Lung (tissue), 12 donors: ENCODE measurements around the gene MNX1. TPM values are rescaled to one million over a fixed set of nuclear protein-coding genes. Genes with fewer than 3 reads are reported as not detected.

Source experiments
- ATAC-seq: fragments of 200-7000 bp; cut with Tn5 transposase; one replicate; pipeline ENCODE4 v1.9.1; 2020; ENCODE audit warnings: moderate number of reproducible peaks; ENCODE audit not compliant: insufficient read depth, low FRiP score
- DNase-seq, 3 donors: peaks; one replicate each; pipeline ENCODE4 v3.0.0-alpha.2; 2013 to 2017
- H3K27ac ChIP-seq, 2 donors: one replicate each; pipeline ENCODE4 v1.5.1; 2013; ENCODE audit warnings: mild to moderate bottlenecking in 2 of 2, moderate library complexity in 2 of 2, control low read depth in 1 of 2, inconsistent platforms in 1 of 2, low read depth in 1 of 2, low read length in 1 of 2
- H3K27me3 ChIP-seq, 3 donors: one replicate each; pipeline ENCODE4 v1.5.1; 2013; ENCODE audit warnings: low read length in 2 of 3; ENCODE audit not compliant: control insufficient read depth in 3 of 3, insufficient read depth in 3 of 3
- H3K36me3 ChIP-seq, 4 donors: one replicate each; pipeline ENCODE4 v1.5.1; 2013; ENCODE audit warnings: low read length in 4 of 4, mild to moderate bottlenecking in 1 of 4, moderate library complexity in 1 of 4; ENCODE audit not compliant: control insufficient read depth in 4 of 4, insufficient read depth in 4 of 4
- H3K4me1 ChIP-seq, 5 donors: one replicate each; pipeline ENCODE4 v1.5.1; 2013; ENCODE audit warnings: low read length in 5 of 5, mild to moderate bottlenecking in 2 of 5, moderate library complexity in 1 of 5; ENCODE audit not compliant: control insufficient read depth in 5 of 5, insufficient read depth in 5 of 5
- H3K4me3 ChIP-seq: one replicate; pipeline ENCODE4 v1.5.1; 2013; ENCODE audit warnings: mild to moderate bottlenecking, control low read depth, moderate library complexity
- H3K9ac ChIP-seq, 2 donors: one replicate each; pipeline ENCODE4 v1.5.1; 2013; ENCODE audit warnings: low read length in 2 of 2, control low read depth in 1 of 2; ENCODE audit not compliant: insufficient read depth in 1 of 2
- H3K9me3 ChIP-seq, 4 donors: one replicate each; pipeline ENCODE4 v1.5.1; 2013; ENCODE audit warnings: low read length in 3 of 4, mild to moderate bottlenecking in 1 of 4, moderate library complexity in 1 of 4; ENCODE audit not compliant: control insufficient read depth in 4 of 4, insufficient read depth in 3 of 4
- WGBS, 2 donors: extraction: QIAGEN DNeasy Blood & Tissue Kit; methylation state at CpG; one replicate each; pipeline ENCODE4 v1.1.7; 2013; 5-methylcytosine and 5-hydroxymethylcytosine counted together
- polyA plus RNA-seq, 2 donors: library from polyadenylated mRNA; stranded (reverse); fragments of 200-250 nt; gene quantifications; one replicate each; pipeline ENCODE4 v1.2.1, GENCODE V29; 2013
- total RNA-seq, 2 donors: library from RNA; depleted of rRNA in 1 of 2; stranded (reverse); fragments of >200 nt in 1 of 2; gene quantifications; one replicate each; pipeline ENCODE4 v1.2.1, GENCODE V29; 2014 to 2021
- TF ChIP-seq, protein P1 (sequence below): IDR thresholded peaks from 2 replicates; pipeline ENCODE4 v1.5.1; 2012; ENCODE audit warnings: mild to moderate bottlenecking; ENCODE audit errors: control extremely low read depth, extremely low read depth
- donor health status: control.
- donor health status: control.
- donor health status: Bipolar disorder and iron deficiency.
- donor health status: healthy.
- donor health status: DM: yes; HTN: yes; CAD: no.

The MNX1 gene
- total and polyA plus RNA-seq, 4 donors: 0.10 to 1.4 TPM; not detected in 2

DNA sequence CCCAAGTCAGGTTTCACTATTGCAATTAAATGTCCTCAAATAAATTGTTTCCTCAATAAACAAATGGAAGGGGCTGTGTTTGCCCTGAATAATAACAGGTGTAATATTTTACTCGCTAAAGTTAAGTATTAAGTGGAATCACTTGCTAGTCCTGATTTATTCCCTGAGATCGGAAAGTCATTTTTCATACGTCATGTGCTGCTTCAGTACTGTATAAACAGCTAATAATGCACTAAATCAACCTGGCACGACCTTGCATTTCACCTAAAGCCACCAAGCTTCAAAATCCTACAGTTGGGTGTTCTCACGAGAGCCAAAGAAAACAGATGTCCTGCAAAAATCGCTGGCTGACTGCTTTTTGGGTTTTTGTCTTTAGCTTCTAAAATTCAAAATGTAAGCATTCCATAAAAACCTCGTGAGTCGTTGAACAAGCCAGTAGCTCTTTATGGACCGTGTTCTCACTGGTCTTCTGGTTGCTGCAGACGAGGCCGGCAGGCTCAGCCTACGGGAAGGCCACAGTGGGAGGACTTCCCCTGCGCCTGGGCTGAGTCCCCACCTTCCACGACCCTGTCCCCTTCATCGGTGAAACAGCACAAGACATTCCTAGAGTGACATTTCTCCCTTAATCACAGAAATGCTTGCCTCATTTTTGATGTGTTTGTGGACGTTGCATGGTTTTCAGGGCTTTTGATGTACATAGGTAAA, 17.9 kb upstream of the MNX1 start:
- DNase-seq (no peak), ATAC-seq (no peak)
- 62 to 68% methylated on average over 16 of the region's 16 CpGs for WGBS, 2 donors
- Histone ChIP-seq H3K27ac (no peak overlapping the region), H3K4me3 (no peak overlapping the region), H3K4me1 (no peaks in the 10 kb centered on the region), H3K9me3 (peaks cover 0 to 3% (median under 1%) of the 10 kb centered on the region in 4 donors), H3K27me3 (peaks cover 4 to 66% (median 64%) of the 10 kb centered on the region in 3 donors), H3K36me3 (no peaks in the 10 kb centered on the region), H3K9ac (no peak overlapping the region)
- TF ChIP-seq, protein P1, sequence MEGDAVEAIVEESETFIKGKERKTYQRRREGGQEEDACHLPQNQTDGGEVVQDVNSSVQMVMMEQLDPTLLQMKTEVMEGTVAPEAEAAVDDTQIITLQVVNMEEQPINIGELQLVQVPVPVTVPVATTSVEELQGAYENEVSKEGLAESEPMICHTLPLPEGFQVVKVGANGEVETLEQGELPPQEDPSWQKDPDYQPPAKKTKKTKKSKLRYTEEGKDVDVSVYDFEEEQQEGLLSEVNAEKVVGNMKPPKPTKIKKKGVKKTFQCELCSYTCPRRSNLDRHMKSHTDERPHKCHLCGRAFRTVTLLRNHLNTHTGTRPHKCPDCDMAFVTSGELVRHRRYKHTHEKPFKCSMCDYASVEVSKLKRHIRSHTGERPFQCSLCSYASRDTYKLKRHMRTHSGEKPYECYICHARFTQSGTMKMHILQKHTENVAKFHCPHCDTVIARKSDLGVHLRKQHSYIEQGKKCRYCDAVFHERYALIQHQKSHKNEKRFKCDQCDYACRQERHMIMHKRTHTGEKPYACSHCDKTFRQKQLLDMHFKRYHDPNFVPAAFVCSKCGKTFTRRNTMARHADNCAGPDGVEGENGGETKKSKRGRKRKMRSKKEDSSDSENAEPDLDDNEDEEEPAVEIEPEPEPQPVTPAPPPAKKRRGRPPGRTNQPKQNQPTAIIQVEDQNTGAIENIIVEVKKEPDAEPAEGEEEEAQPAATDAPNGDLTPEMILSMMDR: no peak

DNA sequence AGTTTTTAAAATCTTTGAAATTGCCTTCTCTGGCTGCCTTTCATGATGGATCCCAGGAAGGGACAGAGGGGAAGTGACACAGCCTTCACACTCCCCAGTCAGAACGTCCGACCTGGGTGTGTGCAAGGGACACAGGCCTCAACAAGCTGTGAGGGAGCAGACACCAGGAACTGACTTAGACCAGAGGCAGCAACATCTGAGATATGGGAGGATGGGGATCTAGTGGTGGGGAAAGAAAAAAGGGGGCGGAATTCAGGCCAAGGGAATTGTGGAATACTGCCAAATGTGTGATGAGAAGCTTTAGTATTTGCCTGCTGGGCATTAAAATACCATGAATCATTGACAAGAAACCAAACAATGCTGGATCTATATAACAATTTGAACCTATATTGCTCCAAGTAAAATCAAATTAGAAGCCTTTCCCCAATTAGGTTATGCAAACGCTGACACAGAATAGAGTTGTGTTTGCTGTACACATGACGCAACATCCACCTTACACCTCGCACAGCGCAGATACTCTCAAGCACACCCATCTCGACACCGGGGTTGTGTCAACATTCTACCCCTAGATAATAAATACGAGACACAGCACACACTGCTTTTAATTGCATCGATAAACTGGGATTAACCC, 17.2 kb upstream of the MNX1 start:
- H3K4me1 ChIP-seq: no peaks in the 10 kb centered on the region
- ATAC-seq: no peak
- 62 to 67% methylated on average over 11 of the region's 11 CpGs for WGBS, 2 donors

DNA sequence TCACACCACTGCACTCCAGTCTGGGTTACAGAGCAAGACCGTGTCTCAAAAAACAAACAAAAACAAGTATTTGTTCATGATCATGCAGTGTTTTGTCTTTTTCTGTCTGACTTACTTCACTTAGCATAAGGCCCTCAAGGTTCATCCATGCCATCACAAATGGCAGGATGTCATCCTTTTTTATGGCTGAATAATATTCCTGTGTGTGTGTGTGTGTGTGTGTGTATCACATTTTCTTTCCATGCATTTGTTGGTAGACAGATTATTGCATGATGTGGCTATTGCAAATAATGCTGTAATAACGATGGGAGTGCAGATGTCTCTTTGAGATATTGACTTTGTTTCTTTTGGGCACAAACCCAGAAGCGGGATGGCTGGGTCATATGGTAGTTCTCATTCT, 14.3 kb upstream of the MNX1 start:
- WGBS, 2 donors: 81 to 82% methylated on average over 3 of the region's 3 CpGs
- Histone ChIP-seq H3K36me3 (no peaks in the 10 kb centered on the region), H3K27ac (no peak overlapping the region), H3K9ac (no peak overlapping the region), H3K4me3 (no peak overlapping the region), H3K27me3 (peaks cover 8 to 86% (median 82%) of the 10 kb centered on the region in 3 donors), H3K4me1 (peaks cover 0 to 6% (median 5%) of the 10 kb centered on the region in 5 donors), H3K9me3 (peaks cover 0 to 7% (median 1%) of the 10 kb centered on the region in 4 donors)
- ATAC-seq (no peak), DNase-seq (no peak)
- TF ChIP-seq, protein P1: no peak

More for the DNA sequence above, 17.2 kb upstream of the MNX1 start:
- H3K36me3 ChIP-seq: no peaks in the 10 kb centered on the region
- H3K9ac ChIP-seq: no peak overlapping the region
- no peak overlapping the region for H3K27ac ChIP-seq
- H3K9me3 ChIP-seq: peaks cover 0 to 6% (median 1%) of the 10 kb centered on the region in 4 donors
- H3K27me3 ChIP-seq: peaks cover 4 to 73% (median 70%) of the 10 kb centered on the region in 3 donors
- TF ChIP-seq, protein P1: no peak
- DNase-seq: no peak
- no peak overlapping the region for H3K4me3 ChIP-seq
